Effector memory CD8-positive, alpha-beta T cell (primary cell): ENCODE measurements around the gene HBG1.
"Not testable (repeated sequence)": the region's sequence is repeated elsewhere in the genome, so short reads cannot be mapped to it uniquely, and the experiment has no call there.

Experiments
- ATAC-seq: fragments of 150-1000 bp; cut with Tn5 transposase; replicated peaks from 2 replicates; pipeline ENCODE4 v1.10.0; 2021; ENCODE audit warnings: mild to moderate bottlenecking, moderate library complexity
- DNase-seq, 3 experiments: peaks; one replicate each; pipeline ENCODE4 v3.0.0; 2021
- H3K27ac Mint-ChIP-seq, 2 donors: one replicate each; pipeline ENCODE4 v1.8.0; 2022; ENCODE audit warnings: mild to moderate bottlenecking in 2 of 2, mixed read lengths in 2 of 2, moderate library complexity in 2 of 2
- H3K27me3 Mint-ChIP-seq, 2 donors: one replicate each; pipeline ENCODE4 v1.8.0; 2022; ENCODE audit warnings: mixed read lengths in 2 of 2
- H3K36me3 Mint-ChIP-seq: one replicate; pipeline ENCODE4 v1.8.0; 2022; ENCODE audit warnings: mild to moderate bottlenecking, moderate library complexity, mixed read lengths; ENCODE audit not compliant: insufficient read depth
- H3K4me1 Mint-ChIP-seq, 2 donors: one replicate each; pipeline ENCODE4 v1.8.0; 2022; ENCODE audit warnings: low read depth in 2 of 2, mixed read lengths in 2 of 2
- H3K4me3 Mint-ChIP-seq, 2 donors: one replicate each; pipeline ENCODE4 v1.8.0; 2022; ENCODE audit warnings: mild to moderate bottlenecking in 2 of 2, mixed read lengths in 2 of 2, moderate library complexity in 2 of 2
- H3K9me3 Mint-ChIP-seq, 2 donors: one replicate each; pipeline ENCODE4 v1.8.0; 2022; ENCODE audit warnings: mixed read lengths in 2 of 2
- total RNA-seq, 9 experiments: gene quantifications; one replicate each; lab custom pipeline; 2026; lab: John Stamatoyannopoulos, UW

Gene HBG1
- total RNA-seq: 0 reads per million in 9 experiments

DNA sequence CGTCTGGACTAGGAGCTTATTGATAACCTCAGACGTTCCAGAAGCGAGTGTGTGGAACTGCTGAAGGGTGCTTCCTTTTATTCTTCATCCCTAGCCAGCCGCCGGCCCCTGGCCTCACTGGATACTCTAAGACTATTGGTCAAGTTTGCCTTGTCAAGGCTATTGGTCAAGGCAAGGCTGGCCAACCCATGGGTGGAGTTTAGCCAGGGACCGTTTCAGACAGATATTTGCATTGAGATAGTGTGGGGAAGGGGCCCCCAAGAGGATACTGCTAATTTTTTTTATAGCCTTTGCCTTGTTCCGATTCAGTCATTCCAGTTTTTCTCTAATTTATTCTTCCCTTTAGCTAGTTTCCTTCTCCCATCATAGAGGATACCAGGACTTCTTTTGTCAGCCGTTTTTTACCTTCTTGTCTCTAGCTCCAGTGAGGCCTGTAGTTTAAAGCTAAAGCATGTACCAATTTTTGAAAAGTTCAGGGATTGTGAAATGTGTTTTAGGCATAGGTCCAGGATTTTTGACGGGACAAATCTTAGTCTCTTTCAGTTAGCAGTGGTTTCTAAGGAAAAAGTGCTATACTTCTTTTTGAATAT lies at the start of gene HBG1:
HBG1 (minus strand) TSS at position 51 of the 590 bp plus-strand sequence. CDS start 53 bp downstream, outside the sequence.
- not testable (repeated sequence) for H3K9me3 Mint-ChIP-seq, ATAC-seq, H3K36me3 Mint-ChIP-seq, H3K4me3 Mint-ChIP-seq, DNase-seq, H3K27ac Mint-ChIP-seq, H3K4me1 Mint-ChIP-seq
- H3K27me3 Mint-ChIP-seq: peaks cover 9 to 11% of the 10 kb centered on the region in 2 donors

GRCh38 chr11:5298451-5298850 lies 48.8 kb upstream of the HBG1 start:
- Mint-ChIP-seq H3K4me1 (no peaks in the 10 kb centered on the region), H3K27me3 (peaks cover 6 to 9% of the 10 kb centered on the region in 2 donors), H3K27ac (no peak overlapping the region), H3K4me3 (no peak overlapping the region), H3K9me3 (no peaks in the 10 kb centered on the region), H3K36me3 (no peaks in the 10 kb centered on the region)
- ATAC-seq (no peak), DNase-seq (no peak)

GRCh38 chr11:5297721-5298323 lies 48.2 kb upstream of the HBG1 start:
- no peak for DNase-seq

DNA sequence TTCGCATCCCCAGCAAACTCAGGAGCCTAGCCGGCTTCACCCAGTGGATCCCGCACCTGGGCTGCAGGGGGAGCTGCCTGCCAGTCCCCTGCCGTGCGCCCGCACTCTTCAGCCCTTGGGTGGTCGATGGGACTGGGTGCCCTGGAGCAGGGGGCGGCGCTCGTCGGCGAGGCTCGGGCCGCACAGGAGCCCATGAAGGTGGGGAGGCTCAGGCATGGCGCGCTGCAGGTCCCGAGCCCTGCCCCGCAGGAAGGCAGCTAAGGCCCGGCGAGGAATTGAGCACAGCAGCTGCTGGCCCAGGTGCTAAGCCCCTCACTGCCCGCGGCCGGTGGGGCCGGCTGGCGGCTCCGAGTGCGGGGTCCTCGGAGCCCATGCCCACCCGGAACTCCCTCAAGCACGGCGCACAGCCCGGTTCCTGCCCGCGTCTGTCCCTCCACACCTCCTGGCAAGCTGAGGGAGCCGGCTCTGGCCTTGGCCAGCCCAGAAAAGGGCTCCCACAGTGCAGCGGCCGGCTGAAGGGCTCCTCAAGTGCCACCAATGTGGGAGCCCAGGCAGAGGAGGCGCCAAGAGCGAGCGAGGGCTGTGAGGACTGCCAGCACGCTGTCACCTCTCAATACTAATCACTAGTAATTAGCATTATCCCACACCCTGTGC lies 44.8 kb upstream of the HBG1 start:
- not testable (repeated sequence) for H3K9me3 Mint-ChIP-seq, H3K36me3 Mint-ChIP-seq, H3K27ac Mint-ChIP-seq, H3K27me3 Mint-ChIP-seq, ATAC-seq, H3K4me3 Mint-ChIP-seq, DNase-seq, H3K4me1 Mint-ChIP-seq

More at GRCh38 chr11:5297721-5298323, 48.2 kb upstream of the HBG1 start:
- ATAC-seq: no peak
- Mint-ChIP-seq H3K4me3 (no peak overlapping the region), H3K36me3 (no peaks in the 10 kb centered on the region), H3K9me3 (no peaks in the 10 kb centered on the region), H3K4me1 (no peaks in the 10 kb centered on the region), H3K27ac (no peak overlapping the region), H3K27me3 (peaks cover 5 to 9% of the 10 kb centered on the region in 2 donors)

GRCh38 chr11:5293028-5293427 lies 43.4 kb upstream of the HBG1 start:
- Mint-ChIP-seq H3K4me3 (no peak overlapping the region), H3K36me3 (no peaks in the 10 kb centered on the region), H3K4me1 (no peaks in the 10 kb centered on the region), H3K27me3 (peaks cover 0 to 8% of the 10 kb centered on the region in 2 donors), H3K27ac (no peak overlapping the region), H3K9me3 (no peaks in the 10 kb centered on the region)
- DNase-seq: no peak
- no peak for ATAC-seq

- H3K36me3 Mint-ChIP-seq: no peaks in the 10 kb centered on the region
- DNase-seq (no peak), ATAC-seq (no peak)
- no peaks in the 10 kb centered on the region for H3K9me3 Mint-ChIP-seq
- H3K4me3 Mint-ChIP-seq: no peak overlapping the region
- H3K27me3 Mint-ChIP-seq: no peaks in the 10 kb centered on the region
- H3K27ac Mint-ChIP-seq: no peak overlapping the region
- H3K4me1 Mint-ChIP-seq: no peaks in the 10 kb centered on the region
Measured at GRCh38 chr11:5291207-5291838, 41.7 kb upstream of the HBG1 start.

GRCh38 chr11:5290106-5290505 lies 40.4 kb upstream of the HBG1 start:
- H3K9me3 Mint-ChIP-seq: no peaks in the 10 kb centered on the region
- DNase-seq (no peak), ATAC-seq (no peak)
- H3K27ac Mint-ChIP-seq: no peak overlapping the region
- no peak overlapping the region for H3K4me3 Mint-ChIP-seq
- H3K4me1 Mint-ChIP-seq: no peaks in the 10 kb centered on the region
- no peaks in the 10 kb centered on the region for H3K27me3 Mint-ChIP-seq
- H3K36me3 Mint-ChIP-seq: no peaks in the 10 kb centered on the region

GRCh38 chr11:5289696-5290095 lies 40.0 kb upstream of the HBG1 start:
- H3K36me3 Mint-ChIP-seq: no peaks in the 10 kb centered on the region
- H3K27me3 Mint-ChIP-seq: peaks cover 0 to 3% of the 10 kb centered on the region in 2 donors
- H3K27ac Mint-ChIP-seq: no peak overlapping the region
- DNase-seq: no peak
- no peak overlapping the region for H3K4me3 Mint-ChIP-seq
- no peak for ATAC-seq
- H3K9me3 Mint-ChIP-seq: no peaks in the 10 kb centered on the region
- no peaks in the 10 kb centered on the region for H3K4me1 Mint-ChIP-seq

- no peak overlapping the region for H3K4me3 Mint-ChIP-seq
- no peaks in the 10 kb centered on the region for H3K36me3 Mint-ChIP-seq
- ATAC-seq: no peak
- no peaks in the 10 kb centered on the region for H3K4me1 Mint-ChIP-seq
- no peak for DNase-seq
- no peaks in the 10 kb centered on the region for H3K9me3 Mint-ChIP-seq
- H3K27me3 Mint-ChIP-seq: peaks cover 0 to 9% of the 10 kb centered on the region in 2 donors
- H3K27ac Mint-ChIP-seq: no peak overlapping the region
Measured at GRCh38 chr11:5288906-5289550, 39.4 kb upstream of the HBG1 start.

GRCh38 chr11:5288108-5288905 lies 38.6 kb upstream of the HBG1 start:
- no peak overlapping the region for H3K27ac Mint-ChIP-seq
- DNase-seq (no peak), ATAC-seq (no peak)
- H3K9me3 Mint-ChIP-seq: no peaks in the 10 kb centered on the region
- H3K4me1 Mint-ChIP-seq: no peaks in the 10 kb centered on the region
- no peaks in the 10 kb centered on the region for H3K36me3 Mint-ChIP-seq
- H3K4me3 Mint-ChIP-seq: no peak overlapping the region
- peaks cover 0 to 9% of the 10 kb centered on the region in 2 donors for H3K27me3 Mint-ChIP-seq

DNA sequence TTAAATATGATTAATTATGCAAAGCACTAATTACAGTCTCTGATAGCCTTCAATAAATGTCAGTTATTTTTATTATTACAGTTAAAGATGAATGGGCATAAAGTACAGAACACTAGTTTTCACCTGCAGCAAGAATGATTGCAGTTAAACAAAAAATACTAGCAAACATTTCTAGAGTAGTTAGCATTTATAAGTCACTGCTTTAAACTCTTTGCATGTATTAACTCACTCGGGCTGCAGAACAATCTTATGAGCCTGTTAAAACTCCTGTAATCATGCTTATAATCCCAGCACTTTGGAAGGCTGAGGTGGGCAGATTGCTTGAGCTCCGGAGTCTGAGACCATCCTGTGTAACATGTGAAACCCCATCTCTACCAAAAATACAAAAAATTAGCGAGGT lies 37.2 kb upstream of the HBG1 start:
- Mint-ChIP-seq H3K27ac (no peak overlapping the region), H3K27me3 (peaks cover 0 to 9% of the 10 kb centered on the region in 2 donors), H3K4me3 (no peak overlapping the region), H3K9me3 (no peaks in the 10 kb centered on the region), H3K36me3 (no peaks in the 10 kb centered on the region), H3K4me1 (no peaks in the 10 kb centered on the region)
- DNase-seq (no peak), ATAC-seq (no peak)

DNA sequence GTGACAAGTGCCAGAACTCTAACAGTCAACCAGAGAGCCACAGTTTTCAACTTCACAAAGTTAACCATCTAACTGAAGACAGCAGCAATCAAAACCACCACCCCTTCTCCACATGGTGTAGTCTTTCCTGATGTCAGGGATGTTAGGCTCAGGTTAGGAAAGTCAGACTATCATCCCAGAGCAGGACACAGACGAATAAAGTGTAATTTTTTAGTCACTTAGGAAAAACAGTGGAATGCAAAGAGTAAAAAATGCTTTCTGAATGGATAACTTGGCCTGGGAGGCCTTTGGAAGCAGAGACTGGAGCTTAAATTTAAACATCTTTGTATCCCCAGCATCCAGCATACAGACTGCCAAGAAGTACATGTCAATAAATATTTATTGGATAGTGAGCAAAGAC lies 36.7 kb upstream of the HBG1 start:
- no peaks in the 10 kb centered on the region for H3K36me3 Mint-ChIP-seq
- no peak for DNase-seq
- no peaks in the 10 kb centered on the region for H3K4me1 Mint-ChIP-seq
- no peak overlapping the region for H3K4me3 Mint-ChIP-seq
- no peak for ATAC-seq
- H3K9me3 Mint-ChIP-seq: no peaks in the 10 kb centered on the region
- H3K27ac Mint-ChIP-seq: no peak overlapping the region
- peaks cover 0 to 9% of the 10 kb centered on the region in 2 donors for H3K27me3 Mint-ChIP-seq
